Measurements from ENCODE around the gene SPINT2.

The SPINT2 gene

DNA sequence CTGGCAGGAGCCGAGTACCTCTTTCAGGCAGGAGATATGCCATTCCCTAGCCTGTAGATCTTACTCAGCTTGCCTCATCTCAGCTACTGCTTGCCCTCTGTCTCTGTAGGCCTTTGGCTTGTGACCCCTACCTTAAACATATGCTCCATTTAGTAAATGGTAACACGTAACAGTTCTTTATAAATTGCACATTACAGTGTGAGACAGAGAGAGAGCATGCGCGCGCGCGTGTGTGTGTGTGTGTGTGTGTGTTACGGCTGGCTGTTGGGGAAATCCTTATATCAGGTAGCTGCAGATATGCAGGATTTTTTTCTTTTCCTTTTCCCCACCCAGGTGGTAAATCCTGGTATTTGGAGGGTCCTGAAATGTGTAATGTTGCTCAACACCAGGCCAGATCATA, 4.2 kb downstream of the SPINT2 start:
- DNase-seq, result no peak

GRCh38 chr19:38270587-38271167, 6.3 kb downstream of the SPINT2 start:
- no peak for DNase-seq

GRCh38 chr19:38273499-38273898, 9.1 kb downstream of the SPINT2 start:
- no peak for DNase-seq

DNA sequence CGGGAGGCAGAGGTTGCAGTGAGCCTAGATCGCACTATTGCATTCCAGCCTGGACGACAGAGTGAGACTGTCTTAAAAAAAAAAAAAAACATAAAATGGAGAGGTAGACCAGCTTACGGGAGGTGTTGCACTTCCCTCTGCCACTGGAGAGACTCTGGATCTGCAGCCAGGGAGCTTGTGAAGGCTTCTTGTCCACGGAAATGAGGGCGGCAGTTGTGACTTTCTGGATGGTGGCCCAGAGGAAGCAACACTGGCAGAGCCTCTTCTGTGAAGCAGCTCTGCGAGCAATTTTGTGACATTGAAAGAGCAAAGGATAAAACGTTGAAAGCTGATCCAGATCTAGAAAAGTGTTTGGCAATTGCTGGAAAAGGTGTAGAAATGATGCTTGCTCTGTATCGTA, 10.4 kb downstream of the SPINT2 start:
- DNase-seq, result no peak

DNA sequence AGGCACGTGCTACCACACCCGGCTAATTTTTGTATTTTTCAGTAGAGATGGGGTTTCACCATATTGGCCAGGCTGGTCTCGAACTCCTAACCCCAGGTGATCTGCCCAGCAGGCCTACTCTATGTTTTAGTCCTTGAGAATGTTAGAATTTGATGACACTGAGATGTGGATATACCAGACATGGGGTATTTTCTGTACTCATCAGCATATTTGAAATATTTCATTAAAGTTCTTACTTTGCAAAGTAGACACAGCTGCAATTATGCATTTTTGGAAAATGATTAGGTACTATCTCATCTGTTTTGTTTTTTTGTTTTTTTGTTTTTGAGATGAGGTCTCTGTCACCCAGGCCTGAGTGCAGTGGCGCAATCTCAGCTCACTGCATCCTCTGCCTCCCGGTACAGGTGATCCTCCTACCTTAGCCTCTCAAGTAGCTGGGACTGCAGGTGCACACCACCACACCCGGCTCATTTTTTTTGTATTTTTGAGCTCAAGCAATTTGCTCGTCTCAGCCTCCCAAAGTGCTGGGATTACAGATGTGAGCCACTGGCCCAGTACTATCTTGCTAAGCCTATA, 12.7 kb downstream of the SPINT2 start:
- DNase-seq, result no peak

DNA sequence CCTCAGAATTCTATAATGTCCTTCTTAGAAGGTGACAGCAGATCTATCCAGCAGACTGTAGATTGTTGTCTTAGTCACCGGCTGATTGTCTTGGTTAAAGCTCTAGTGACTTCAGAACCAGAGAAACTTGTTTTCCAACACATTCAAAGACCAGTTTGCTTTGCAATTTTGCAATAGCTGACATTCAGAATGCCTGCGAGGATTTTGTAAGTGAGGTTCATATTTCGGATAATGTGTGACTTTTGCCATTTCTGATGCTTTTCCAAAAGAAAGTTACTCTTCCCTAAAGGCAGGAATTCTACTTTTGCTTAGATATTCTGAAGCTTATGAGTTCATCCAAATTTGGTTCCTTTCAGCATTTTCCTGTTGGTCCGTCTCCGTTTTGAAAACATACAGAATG, 13.2 kb downstream of the SPINT2 start:
- DNase-seq, result no peak

DNA sequence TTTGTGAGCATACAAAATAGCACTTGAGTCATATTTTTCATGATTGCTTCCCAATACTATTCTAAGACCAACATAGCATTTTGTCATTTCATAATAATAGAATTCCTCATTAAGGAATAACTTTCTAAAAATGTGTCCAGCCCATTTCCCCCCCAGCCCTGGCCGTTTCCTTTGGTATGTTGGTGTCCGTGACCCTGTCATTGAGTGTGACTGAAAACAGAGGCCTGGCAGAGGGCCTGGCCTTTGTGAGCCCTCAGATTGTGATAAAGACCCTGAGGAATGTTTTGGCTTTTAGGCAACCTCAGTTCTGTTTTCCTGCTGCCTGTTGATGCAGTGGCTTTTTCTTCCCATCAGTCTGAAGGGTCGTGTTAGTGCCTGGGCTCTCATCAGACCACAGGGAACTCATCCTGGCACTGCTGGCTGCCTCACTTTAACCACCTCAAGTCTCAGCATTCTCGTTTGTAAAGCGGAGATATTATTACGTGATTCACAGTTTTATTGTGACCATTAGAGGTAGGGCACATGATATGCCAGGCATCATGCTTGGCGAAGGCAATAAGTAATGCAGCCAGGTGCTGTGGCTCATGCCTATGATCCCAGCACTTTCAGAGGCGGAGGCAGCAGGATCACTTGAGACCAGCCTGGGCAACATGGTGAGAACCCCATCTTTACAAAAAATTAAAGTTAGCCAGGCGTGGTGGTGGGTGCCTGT, 13.8 kb downstream of the SPINT2 start:
- no peak for DNase-seq

DNA sequence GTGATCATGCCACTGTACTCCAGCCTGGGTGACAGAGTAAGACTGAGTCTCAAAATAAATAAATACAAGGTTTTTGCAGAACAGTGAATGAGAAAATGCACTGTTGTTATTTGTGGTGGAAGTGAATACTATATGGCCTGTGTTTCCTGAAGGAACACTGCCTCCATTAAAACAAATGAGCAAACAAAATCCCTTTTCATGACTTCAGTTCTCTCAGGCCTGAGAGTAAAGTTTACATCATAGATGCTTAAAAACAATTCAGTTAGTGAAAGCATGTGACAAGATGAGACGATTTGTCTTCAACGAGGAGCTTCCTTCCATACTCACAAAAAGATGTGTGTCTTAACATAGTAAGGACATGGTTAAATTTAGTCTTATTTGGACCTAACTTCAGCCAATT, 14.4 kb downstream of the SPINT2 start:
- no peak for DNase-seq

DNA sequence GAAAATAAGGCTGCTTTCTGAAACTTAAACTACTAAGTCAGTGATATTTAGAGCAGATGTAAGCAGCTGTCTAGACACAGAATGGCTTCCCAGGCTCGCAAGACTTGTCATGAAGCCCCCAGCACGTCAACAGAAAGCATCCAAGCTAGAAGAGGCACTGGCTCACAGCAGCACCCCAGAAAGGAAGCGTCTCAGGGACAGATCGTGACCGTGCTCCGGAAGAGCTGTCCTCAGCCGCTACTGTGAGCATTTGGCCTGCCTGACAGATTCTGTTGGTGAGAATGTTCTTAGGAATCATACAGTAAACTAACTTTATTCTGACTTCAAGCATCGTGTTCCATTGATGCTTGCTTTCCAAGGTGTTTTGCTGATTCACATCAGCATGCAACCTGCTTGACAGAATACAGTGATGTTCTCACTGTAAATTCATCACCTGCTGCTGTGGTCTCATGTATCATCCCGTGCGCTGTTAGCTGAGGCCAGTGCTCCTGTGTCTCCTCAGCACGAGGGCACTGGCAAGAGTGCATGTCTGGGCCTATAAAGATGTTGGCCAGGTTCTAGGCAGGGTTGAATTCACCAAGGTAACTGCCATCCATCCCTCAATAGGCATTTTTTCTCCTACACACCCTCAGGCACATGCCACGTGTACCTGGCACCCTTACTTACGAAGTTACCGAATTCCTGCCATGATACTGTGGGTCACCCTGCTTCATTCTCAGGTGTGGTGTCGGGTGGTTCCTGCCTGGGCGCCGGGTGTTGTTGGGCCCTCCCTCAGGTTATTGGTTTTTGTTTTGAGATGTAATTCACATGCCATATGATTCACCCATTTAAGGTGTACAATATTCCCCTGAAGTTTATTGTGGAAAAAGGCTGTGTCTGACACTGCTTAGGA, 15.9 kb downstream of the SPINT2 start:
- no peak for DNase-seq

GRCh38 chr19:38281811-38282566, 17.6 kb downstream of the SPINT2 start:
- no peak for DNase-seq

DNA sequence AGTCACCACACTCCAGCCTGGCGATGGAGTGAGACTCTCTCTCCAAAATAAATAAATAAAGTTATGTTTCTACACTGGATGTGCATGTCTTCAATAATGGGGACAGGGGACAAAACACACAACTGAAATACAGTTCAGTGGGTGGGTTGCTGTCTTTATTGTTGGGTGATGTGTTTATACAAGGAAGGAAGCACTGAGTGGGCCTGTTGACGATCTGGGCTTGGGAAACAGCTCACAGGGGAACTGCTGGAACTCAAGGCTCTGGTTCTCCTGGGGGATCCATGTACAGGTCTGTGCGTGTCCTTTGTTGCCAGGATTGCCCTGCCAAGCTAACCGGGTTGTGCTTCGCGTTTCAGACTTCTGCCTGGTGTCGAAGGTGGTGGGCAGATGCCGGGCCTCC, 18.9 kb downstream of the SPINT2 start:
- DNase-seq, result no peak

GRCh38 chr19:38284422-38284821, 20.0 kb downstream of the SPINT2 start:
- no peak for DNase-seq

DNA sequence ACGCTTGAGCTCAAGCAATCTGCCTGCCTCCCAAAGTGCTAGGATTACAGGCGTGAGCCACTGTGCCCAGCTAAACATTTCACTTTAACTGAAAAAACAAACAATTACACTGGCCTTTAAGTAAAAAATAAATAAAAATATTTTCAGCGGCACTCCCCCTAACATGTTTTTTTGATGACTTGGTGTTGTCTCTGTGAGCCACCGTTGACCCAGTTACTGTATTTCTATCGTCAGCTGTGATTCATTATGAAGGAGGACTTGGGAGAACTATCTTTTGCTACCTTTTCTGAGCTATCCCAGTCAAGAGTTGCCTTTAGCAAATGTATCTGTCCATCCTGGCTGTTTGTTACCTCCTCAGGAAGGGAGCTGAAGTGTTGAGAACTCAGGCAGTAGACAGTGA, 21.2 kb downstream of the SPINT2 start:
- no peak for DNase-seq

GRCh38 chr19:38287604-38288003, 23.2 kb downstream of the SPINT2 start:
- no peak for DNase-seq

DNA sequence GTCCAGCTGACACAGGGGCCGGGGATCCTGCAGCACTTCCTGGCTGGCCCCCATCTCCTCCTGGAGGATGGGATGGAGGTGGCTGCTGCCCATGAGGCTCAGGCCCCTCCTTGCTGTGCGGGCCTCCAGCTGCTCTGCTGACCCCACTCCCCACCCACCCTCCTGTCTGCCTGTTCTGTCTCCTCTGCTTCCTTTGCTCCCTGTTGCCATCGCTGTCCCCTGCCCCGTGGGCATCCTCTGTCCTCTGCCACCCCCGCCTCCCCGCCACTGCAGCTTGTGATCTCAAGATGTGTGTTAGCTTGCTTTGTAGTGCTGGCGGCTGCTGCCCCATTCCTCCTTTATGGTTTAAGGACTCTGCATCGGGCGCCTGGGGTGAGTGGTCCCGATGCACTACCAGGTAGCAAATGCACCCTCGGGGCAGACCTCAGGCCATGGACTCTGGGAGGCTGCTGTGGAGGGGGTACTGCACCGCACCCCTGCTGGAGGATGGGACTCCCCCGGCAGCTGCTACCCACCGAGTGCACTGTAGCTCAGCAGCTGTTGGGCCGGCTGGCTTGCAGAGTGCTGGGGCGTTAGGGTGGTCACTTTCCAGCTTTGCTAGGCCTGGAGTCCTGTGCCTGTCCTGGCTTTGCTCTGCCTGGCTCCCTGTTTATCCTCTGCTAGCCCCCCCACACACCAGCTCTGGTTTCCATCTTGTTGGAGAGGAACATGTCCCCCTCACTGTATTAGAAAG, 23.9 kb downstream of the SPINT2 start:
- DNase-seq, result no peak

- no peak for DNase-seq
Measured at GRCh38 chr19:38289955-38290354, 25.6 kb downstream of the SPINT2 start.

DNA sequence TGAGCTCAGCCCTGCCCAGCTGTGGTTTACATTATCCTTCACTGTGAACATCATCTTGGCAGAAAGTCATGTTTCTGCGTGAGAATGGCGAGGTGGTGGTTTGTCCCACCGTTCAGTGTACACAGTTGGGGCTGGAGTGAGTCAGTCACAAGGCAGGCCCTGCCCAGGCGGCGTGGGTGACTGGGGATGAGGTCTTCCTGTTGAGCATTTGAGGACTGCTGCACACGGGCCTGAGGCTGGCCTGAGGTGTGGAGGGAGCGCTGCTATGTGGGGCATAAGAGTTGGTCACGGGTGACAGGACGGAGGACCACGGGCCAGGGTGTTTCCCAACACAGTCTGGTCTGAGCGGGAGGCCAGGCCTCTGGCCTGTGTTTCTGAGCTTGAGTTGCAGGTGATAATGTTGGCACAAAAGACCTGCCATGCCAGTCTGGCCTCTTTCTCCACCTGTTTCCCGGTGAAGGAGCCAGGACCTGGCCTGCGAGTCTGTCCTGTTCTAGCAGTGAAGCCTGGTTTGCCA, 26.3 kb downstream of the SPINT2 start:
- no peak for DNase-seq

DNA sequence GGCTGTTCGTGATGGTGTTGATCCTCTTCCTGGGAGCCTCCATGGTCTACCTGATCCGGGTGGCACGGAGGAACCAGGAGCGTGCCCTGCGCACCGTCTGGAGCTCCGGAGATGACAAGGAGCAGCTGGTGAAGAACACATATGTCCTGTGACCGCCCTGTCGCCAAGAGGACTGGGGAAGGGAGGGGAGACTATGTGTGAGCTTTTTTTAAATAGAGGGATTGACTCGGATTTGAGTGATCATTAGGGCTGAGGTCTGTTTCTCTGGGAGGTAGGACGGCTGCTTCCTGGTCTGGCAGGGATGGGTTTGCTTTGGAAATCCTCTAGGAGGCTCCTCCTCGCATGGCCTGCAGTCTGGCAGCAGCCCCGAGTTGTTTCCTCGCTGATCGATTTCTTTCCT, 27.5 kb downstream of the SPINT2 start:
- no peak for DNase-seq

DNA sequence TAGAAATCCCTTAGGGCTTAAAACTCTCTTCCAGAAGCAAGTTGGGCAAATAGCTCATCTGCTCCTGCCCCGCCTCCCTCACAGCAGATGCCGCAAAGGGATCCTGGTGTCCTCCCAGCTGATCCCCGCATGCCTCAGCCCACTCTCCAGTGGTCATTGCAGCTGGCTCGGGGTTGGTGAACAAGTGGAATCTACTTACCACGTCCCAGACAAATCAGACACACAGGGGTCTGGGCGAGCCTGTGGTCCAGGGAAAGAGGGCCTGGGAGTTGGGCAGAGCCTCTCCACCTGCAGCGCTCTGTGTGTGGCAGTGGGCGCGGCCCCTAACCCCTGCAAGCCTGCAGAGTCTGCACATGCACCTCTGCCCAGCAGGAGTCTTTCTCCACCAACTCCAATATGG, 28.9 kb downstream of the SPINT2 start:
- no peak for DNase-seq

DNA sequence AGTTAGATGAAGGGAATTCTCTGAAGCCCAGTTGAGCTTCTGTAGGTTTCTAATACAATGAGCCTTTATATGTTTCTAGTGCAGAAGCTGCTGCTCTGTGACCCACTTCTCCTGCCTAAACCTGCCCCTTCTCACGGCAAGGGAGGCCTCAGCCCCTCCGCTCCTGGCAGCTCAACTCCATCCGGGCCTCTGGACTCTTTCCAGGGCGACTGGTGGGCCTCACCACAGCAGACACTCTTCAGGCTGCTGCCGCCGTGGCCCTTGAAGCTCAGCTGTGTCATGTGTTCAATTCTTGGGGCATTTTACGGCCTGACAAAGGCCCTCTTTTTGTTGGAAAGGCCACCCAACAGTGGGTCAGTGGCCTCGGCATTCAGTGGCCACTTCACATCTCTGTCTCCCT, 29.7 kb downstream of the SPINT2 start:
- DNase-seq, result no peak

DNA sequence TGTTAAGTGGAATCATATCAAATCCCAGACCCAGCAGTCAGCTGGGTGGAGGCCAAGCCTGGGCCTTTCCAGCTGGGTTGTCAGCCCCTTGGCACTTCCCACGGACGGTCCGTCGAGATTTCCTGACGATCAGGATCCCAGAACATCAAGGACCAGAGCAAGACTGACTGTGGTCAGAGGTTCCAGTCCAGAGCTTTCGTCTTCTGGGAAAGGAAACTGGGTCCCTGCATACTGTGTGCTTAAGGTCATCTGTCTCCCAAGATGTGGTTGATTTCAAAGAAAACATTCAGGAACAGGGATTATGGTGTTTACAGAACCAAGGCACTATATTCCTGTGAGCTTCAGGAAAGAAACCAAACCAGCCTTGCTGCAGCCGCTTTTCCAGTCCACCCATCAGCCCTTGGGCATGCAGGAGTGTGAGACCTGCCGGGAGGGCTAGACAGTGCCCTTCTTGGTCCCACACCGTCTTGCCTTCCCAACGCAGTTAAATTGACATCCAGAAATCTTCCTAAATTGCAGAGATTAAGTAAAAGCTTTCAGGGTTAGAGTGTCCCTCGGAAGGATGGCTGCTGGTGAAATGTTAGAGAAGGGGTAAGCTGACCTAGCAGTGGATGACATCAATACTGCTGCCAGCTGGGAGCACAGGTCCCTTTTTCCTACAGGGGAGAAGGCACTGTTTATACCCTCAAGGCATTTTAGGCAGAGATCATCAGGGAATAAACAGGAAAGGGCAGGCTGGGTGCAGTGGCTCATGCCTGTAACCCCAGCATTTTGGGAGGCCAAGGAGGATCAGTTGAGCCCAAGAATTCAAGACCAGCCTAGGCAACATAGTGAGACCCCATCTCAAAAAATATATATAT, 34.7 kb downstream of the SPINT2 start:
- DNase-seq, result no peak
